SK-N-SH (cell line): Measurements from ENCODE around the gene CALCB.

ENCODE experiments used
- JUND ChIP-seq: IDR thresholded peaks from 2 replicates; pipeline ENCODE4 v1.4.0; 2012
- MEF2A ChIP-seq: IDR thresholded peaks from 2 replicates; pipeline ENCODE4 v1.4.0; 2012; ENCODE audit warnings: low read depth, borderline replicate concordance
- SIN3A ChIP-seq: IDR thresholded peaks from 2 replicates; pipeline ENCODE4 v1.6.1; 2012; ENCODE audit warnings: low read depth, mild to moderate bottlenecking, low read length, moderate library complexity, borderline replicate concordance

GRCh38 chr11:15091625-15092024 lies 18.2 kb downstream of the CALCB start:
- TF ChIP-seq JUND (no peak), SIN3A (no peak), MEF2A (no peak)
